Measurements from ENCODE around the gene THSD7B. TPM values are rescaled to one million over a fixed set of nuclear protein-coding genes. Genes with fewer than 3 reads are reported as not detected.

Gene THSD7B
- total and polyA plus RNA-seq, 2 of the 8 experiments (the other 6 are each of a cell fraction or from before 2014, with no cell fraction given), result 0.60 to 2.9 TPM

DNA sequence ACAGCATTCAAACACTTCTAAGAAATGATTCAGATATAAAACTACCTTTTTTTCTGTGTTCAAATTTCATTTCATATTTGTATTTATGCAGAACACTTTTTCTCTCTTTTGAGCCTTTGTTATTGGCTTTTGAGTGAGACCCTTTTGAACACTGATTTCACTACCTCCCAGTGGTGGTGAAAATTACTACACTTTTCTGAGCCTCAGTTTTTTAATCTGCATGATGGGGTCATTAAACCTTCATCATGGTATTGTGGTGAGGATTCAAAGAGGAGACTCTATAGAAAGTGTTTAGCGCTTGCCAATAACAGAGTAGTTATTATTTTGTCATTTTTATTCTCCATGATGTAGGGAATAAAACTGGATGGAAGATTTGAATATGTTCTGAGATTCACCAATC, 169.8 kb downstream of the THSD7B start:
- no peaks in the 10 kb centered on the region for H3K23me2 ChIP-seq (ENCODE audit: low read depth, low read length)
- TF ChIP-seq SP2 (IDR thresholded peaks at IDR 0.05; ENCODE audit: low read length) (no peak), KDM1A (IDR thresholded peaks at IDR 0.05; ENCODE audit: borderline replicate concordance, low read length) (peak; percentile 64)
- no peak overlapping the region for H2BK12ac ChIP-seq (ENCODE audit: low read depth, low read length)
- WGBS, 2 experiments (ENCODE audit: extremely low coverage in 1 of 2, insufficient coverage in 1 of 2, insufficient read length in 1 of 2, insufficient replicate concordance in 2 of 2, low coverage in 1 of 2, low lambda C conversion rate in 2 of 2, missing lambda C conversion rate in 1 of 2), result 93% methylated on average over 1 of the region's 1 CpG; no CpG with 5 or more reads in 1 of the 2 experiments
- DNase-seq (ENCODE audit: low read depth in 1 of 2, low spot score in 2 of 2) (no peak), FAIRE-seq (no peak)
- no peak overlapping the region for H2BK120ac ChIP-seq (replicated peaks; ENCODE audit: low read depth, low read length)
- H4K91ac ChIP-seq (replicated peaks; ENCODE audit: insufficient read length, low read length), result no peak overlapping the region
- H3K9me3 ChIP-seq (ENCODE audit: insufficient read depth in 2 of 2, low read depth in 1 of 2, low read length in 1 of 2), result no peaks in the 10 kb centered on the region
- H3K79me1 ChIP-seq (ENCODE audit: low read depth, low read length), result no peaks in the 10 kb centered on the region
- no peaks in the 10 kb centered on the region for H4K20me1 ChIP-seq (replicated peaks in 1 of 2; ENCODE audit: control insufficient read depth in 1 of 2, insufficient read depth in 2 of 2, low read length in 2 of 2)
- no peak overlapping the region for H2BK20ac ChIP-seq (ENCODE audit: low read length)
- H4K8ac ChIP-seq (ENCODE audit: extremely low read depth, insufficient read depth, low read length), result no peak overlapping the region
- ChIA-PET POLR2A (ENCODE audit: partially characterized antibody) (no interaction called here), CTCF (ENCODE audit: partially characterized antibody) (no interaction called here)
- H3K4me2 ChIP-seq (ENCODE audit: insufficient read depth in 1 of 2, low read depth in 2 of 2, low read length in 2 of 2), result no peak overlapping the region
- H4K5ac ChIP-seq (ENCODE audit: insufficient read length, low read depth, low read length), result no peak overlapping the region
- no peak overlapping the region for H3K27ac ChIP-seq (ENCODE audit: low read depth, low read length)
- no peak overlapping the region for H3K4ac ChIP-seq (replicated peaks; ENCODE audit: insufficient read length, low read depth, low read length)
- no peaks in the 10 kb centered on the region for H3K36me3 ChIP-seq (ENCODE audit: control insufficient read depth in 2 of 4, insufficient read depth in 4 of 4, low read length in 3 of 4)
- no peak overlapping the region for H2BK15ac ChIP-seq (ENCODE audit: low read length)
- no peak overlapping the region for H3K9ac ChIP-seq (replicated peaks in 1 of 4; ENCODE audit: extremely low read depth in 1 of 4, low read depth in 3 of 4, low read length in 3 of 4)
- no peaks in the 10 kb centered on the region for H3K79me2 ChIP-seq (ENCODE audit: control insufficient read depth in 1 of 2, insufficient read depth in 2 of 2, low read length in 2 of 2)
- no peak overlapping the region for H3K56ac ChIP-seq (replicated peaks; ENCODE audit: insufficient read length, low read depth, low read length)
- H3K18ac ChIP-seq (ENCODE audit: extremely low read depth, low read length), result no peak overlapping the region
- H2BK5ac ChIP-seq (ENCODE audit: low read depth, low read length), result no peak overlapping the region
- no peak overlapping the region for H2AFZ ChIP-seq (ENCODE audit: low read length)
- H3K14ac ChIP-seq (ENCODE audit: insufficient read length), result no peak overlapping the region
- H2AK5ac ChIP-seq (ENCODE audit: low read depth, low read length), result no peak overlapping the region
- no peaks in the 10 kb centered on the region for H3K27me3 ChIP-seq (replicated peaks in 1 of 4; ENCODE audit: control insufficient read depth in 3 of 4, extremely low read depth in 1 of 4, insufficient read depth in 3 of 4, low read length in 3 of 4)
- H3K4me1 ChIP-seq (replicated peaks in 1 of 4; ENCODE audit: control insufficient read depth in 3 of 4, insufficient read depth in 4 of 4, low read length in 3 of 4), result no peaks in the 10 kb centered on the region
- no peak overlapping the region for H3K23ac ChIP-seq (ENCODE audit: insufficient read length)
- H3K4me3 ChIP-seq (ENCODE audit: extremely low read depth in 1 of 4, insufficient read depth in 2 of 4, low read depth in 3 of 4, low read length in 4 of 4), result no peak overlapping the region
